Gastrocnemius medialis (tissue), 4 donors: ENCODE measurements around the gene ACTR8. TPM values are rescaled to one million over a fixed set of nuclear protein-coding genes. Genes with fewer than 3 reads are reported as not detected.

ENCODE experiments used
- ATAC-seq, 2 donors: fragments of 150-250 bp; one replicate each; pipeline ENCODE4 v1.9.1; 2016
- DNase-seq, 2 donors: peaks; one replicate each; pipeline ENCODE4 v3.0.0-alpha.2; 2019
- H3K27ac ChIP-seq, 4 donors: fragments of 200-600 bp; sonication (generic); 1 replicate in 1 of 4; 2 replicates in 3 of 4; pipeline ENCODE4 v1.5.1; 2016 to 2018; ENCODE audit warnings: mild to moderate bottlenecking in 2 of 4, moderate library complexity in 1 of 4
- H3K27me3 ChIP-seq, 3 donors: fragments of 200-600 bp; sonication (generic) in 2 of 3; 1 replicate in 1 of 3; 2 replicates in 2 of 3; pipeline versions ENCODE4 v1.5.1 to v1.6.0; 2016 to 2019; ENCODE audit warnings: mild to moderate bottlenecking in 1 of 3, moderate library complexity in 1 of 3
- H3K36me3 ChIP-seq, 2 donors: fragments of 200-600 bp; sonication (generic) in 1 of 2; one replicate each; pipeline ENCODE4 v1.5.1; 2017 to 2018
- H3K4me1 ChIP-seq, 2 donors: fragments of 200-600 bp; sonication (generic) in 1 of 2; one replicate each; pipeline ENCODE4 v1.5.1; 2016 to 2017; ENCODE audit warnings: mild to moderate bottlenecking in 2 of 2
- H3K4me3 ChIP-seq, 4 donors: fragments of 200-600 bp; sonication (generic) in 3 of 4; 1 replicate in 1 of 4; 2 replicates in 3 of 4; pipeline ENCODE4 v1.5.1; 2016 to 2019; ENCODE audit warnings: mild to moderate bottlenecking in 2 of 4
- H3K9me3 ChIP-seq, 3 donors: fragments of 200-600 bp; sonication (generic) in 2 of 3; 1 replicate in 1 of 3; 2 replicates in 2 of 3; pipeline ENCODE4 v1.5.1; 2016 to 2019
- POLR2A ChIP-seq, 2 donors: fragments of 450-650 bp; IDR thresholded peaks; one replicate each; pipeline ENCODE4 v1.6.1; 2017; ENCODE audit warnings: antibody characterized with exemption in 2 of 2, mild to moderate bottlenecking in 2 of 2, moderate library complexity in 2 of 2
- in situ Hi-C, 4 donors: fragments of 200-750 bp; cut with MboI; loops; one replicate each; pipeline versions ENCODE4 v1.15.0 to v1.8.0; 2017; ENCODE audit warnings: low sequenced_read_pairs in 4 of 4
- intact Hi-C: fragments of 100-400 bp; cut with DNase I; formaldehyde crosslinking; loops from one replicate; pipeline ENCODE4 v1.15.1; 2023; ENCODE audit warnings: low total_unique reads
- total RNA-seq, 4 donors: library from RNA; depleted of rRNA; stranded (reverse); fragments of >200 nt; gene quantifications; one replicate each; pipeline versions ENCODE4 v1.1.0 to v1.2.3, GENCODE V29; 2016
- TF ChIP-seq, protein P1 (sequence below), 5 experiments: fragments of 450-650 bp in 3 of 5; fragments of 200-600 bp in 2 of 5; sonication (generic) in 2 of 5; IDR thresholded peaks in 4 of 5; conservative IDR thresholded peaks in 1 of 5; 1 replicate in 4 of 5; 2 replicates in 1 of 5; pipeline ENCODE4 v1.5.1; 2016 to 2019; ENCODE audit warnings: antibody characterized with exemption in 5 of 5, mild to moderate bottlenecking in 3 of 5, moderate library complexity in 3 of 5

Gene ACTR8
- total RNA-seq, 4 donors from 2014 or later: 13.6 to 24.9 (median 19.8) TPM

DNA sequence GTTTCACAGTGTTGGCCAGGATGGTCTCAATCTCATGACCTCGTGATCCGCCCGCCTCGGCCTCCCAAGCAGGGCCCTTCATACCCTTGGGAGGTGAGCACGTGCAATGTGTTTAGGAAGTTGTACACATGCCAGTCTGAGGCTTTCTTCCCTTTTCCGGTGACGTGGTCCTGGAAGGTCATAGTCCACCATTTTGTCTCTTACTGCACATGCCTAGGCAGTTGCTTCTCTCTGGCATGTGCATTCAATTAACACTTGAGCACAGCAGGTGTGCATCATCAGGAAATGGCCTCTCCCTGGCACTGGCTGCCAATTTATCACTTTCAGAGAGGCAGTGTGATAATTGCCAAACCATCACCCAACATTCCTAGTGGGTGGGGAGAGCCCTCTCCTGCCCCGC, 31.4 kb upstream of the ACTR8 start:
- Histone ChIP-seq H3K4me1 (no peaks in the 10 kb centered on the region), H3K9me3 (no peaks in the 10 kb centered on the region), H3K36me3 (no peaks in the 10 kb centered on the region), H3K27me3 (peaks cover 0 to 3% (median 0%) of the 10 kb centered on the region in 3 donors), H3K4me3 (no peak overlapping the region), H3K27ac (no peak overlapping the region)
- no peak for TF ChIP-seq POLR2A (IDR thresholded peaks at IDR 0.05)
- TF ChIP-seq, protein P1, sequence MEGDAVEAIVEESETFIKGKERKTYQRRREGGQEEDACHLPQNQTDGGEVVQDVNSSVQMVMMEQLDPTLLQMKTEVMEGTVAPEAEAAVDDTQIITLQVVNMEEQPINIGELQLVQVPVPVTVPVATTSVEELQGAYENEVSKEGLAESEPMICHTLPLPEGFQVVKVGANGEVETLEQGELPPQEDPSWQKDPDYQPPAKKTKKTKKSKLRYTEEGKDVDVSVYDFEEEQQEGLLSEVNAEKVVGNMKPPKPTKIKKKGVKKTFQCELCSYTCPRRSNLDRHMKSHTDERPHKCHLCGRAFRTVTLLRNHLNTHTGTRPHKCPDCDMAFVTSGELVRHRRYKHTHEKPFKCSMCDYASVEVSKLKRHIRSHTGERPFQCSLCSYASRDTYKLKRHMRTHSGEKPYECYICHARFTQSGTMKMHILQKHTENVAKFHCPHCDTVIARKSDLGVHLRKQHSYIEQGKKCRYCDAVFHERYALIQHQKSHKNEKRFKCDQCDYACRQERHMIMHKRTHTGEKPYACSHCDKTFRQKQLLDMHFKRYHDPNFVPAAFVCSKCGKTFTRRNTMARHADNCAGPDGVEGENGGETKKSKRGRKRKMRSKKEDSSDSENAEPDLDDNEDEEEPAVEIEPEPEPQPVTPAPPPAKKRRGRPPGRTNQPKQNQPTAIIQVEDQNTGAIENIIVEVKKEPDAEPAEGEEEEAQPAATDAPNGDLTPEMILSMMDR (IDR thresholded peaks at IDR 0.05 in 4 of 5, conservative IDR thresholded peaks at IDR 0.05 in 1 of 5): no peak
- ATAC-seq: no peak
- no peak for DNase-seq
- in situ Hi-C loops (no loop called here), intact Hi-C loops (no loop called here)

GRCh38 chr3:53902711-53903110, 20.8 kb upstream of the ACTR8 start:
- ATAC-seq: no peak
- no peaks in the 10 kb centered on the region for H3K36me3 ChIP-seq
- H3K27me3 ChIP-seq: peaks cover 0 to 8% (median 0%) of the 10 kb centered on the region in 3 donors
- TF ChIP-seq, protein P1 (IDR thresholded peaks at IDR 0.05 in 4 of 5, conservative IDR thresholded peaks at IDR 0.05 in 1 of 5): no peak
- no peak for TF ChIP-seq POLR2A (IDR thresholded peaks at IDR 0.05)
- no peak overlapping the region for H3K27ac ChIP-seq
- no peak overlapping the region for H3K4me3 ChIP-seq
- intact Hi-C loops (no loop called here), in situ Hi-C loops (no loop called here)
- H3K4me1 ChIP-seq: no peaks in the 10 kb centered on the region
- DNase-seq: no peak
- H3K9me3 ChIP-seq: no peaks in the 10 kb centered on the region

DNA sequence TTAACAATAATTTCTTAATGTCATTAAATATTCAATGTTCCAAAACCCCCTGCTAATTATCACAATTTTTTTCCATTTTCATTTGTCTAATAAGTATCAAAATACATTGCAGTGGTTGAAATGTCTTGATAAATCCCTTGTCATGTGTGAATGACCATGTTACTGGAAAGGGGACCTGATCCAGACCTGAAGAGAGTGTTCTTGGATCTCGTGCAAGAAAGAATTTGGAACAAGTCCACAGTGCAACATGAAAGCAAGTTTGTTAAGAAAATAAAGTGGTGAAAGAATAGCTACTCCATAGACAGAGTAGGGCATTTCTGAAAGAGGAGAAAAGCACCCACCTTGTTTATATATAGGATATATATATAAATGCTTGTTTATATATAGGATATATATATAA, 20.1 kb upstream of the ACTR8 start:
- no peak for ATAC-seq
- H3K4me3 ChIP-seq: no peak overlapping the region
- H3K4me1 ChIP-seq: no peaks in the 10 kb centered on the region
- H3K9me3 ChIP-seq: no peaks in the 10 kb centered on the region
- no peak for DNase-seq
- no peaks in the 10 kb centered on the region for H3K36me3 ChIP-seq
- intact Hi-C loops (no loop called here), in situ Hi-C loops (no loop called here)
- H3K27me3 ChIP-seq: peaks cover 0 to 11% (median 4%) of the 10 kb centered on the region in 3 donors
- TF ChIP-seq, protein P1 (IDR thresholded peaks at IDR 0.05 in 4 of 5, conservative IDR thresholded peaks at IDR 0.05 in 1 of 5): no peak
- no peak for TF ChIP-seq POLR2A (IDR thresholded peaks at IDR 0.05)
- no peak overlapping the region for H3K27ac ChIP-seq

- H3K27me3 ChIP-seq: peaks cover 0 to 11% (median 4%) of the 10 kb centered on the region in 3 donors
- in situ Hi-C loops: no loop called here
- no peaks in the 10 kb centered on the region for H3K4me1 ChIP-seq
- intact Hi-C loops: no loop called here
- no peak for ATAC-seq
- H3K27ac ChIP-seq: no peak overlapping the region
- no peaks in the 10 kb centered on the region for H3K36me3 ChIP-seq
- no peak overlapping the region for H3K4me3 ChIP-seq
- no peaks in the 10 kb centered on the region for H3K9me3 ChIP-seq
- no peak for TF ChIP-seq POLR2A (IDR thresholded peaks at IDR 0.05)
- TF ChIP-seq, protein P1 (IDR thresholded peaks at IDR 0.05 in 4 of 5, conservative IDR thresholded peaks at IDR 0.05 in 1 of 5): no peak
- no peak for DNase-seq
Observed at GRCh38 chr3:53900666-53901331, 18.8 kb upstream of the ACTR8 start.
